K562 (cell line): ENCODE results near the gene ZYG11A.

ENCODE experiments used
- CBFB ChIP-seq: sonication (generic); formaldehyde crosslinking; IDR thresholded peaks from 2 replicates; pipeline ENCODE4 v1.4.0; 2020; ENCODE audit warnings: mild to moderate bottlenecking, missing genetic modification reagents
- CBX5 ChIP-seq: IDR thresholded peaks from 2 replicates; pipeline ENCODE4 v1.6.1; 2014; ENCODE audit warnings: low read depth, borderline replicate concordance
- CTCF ChIP-seq, 3 experiments: IDR thresholded peaks in 2 of 3; conservative IDR thresholded peaks in 1 of 3; 2 replicates each; pipeline ENCODE4 v1.5.1; 2011 to 2012; ENCODE audit warnings: low read length in 3 of 3, mild to moderate bottlenecking in 3 of 3, control low read depth in 2 of 3, improper control_type of control experiment in 1 of 3, inconsistent platforms in 1 of 3, low read depth in 1 of 3, mixed read lengths in 1 of 3, moderate library complexity in 1 of 3; ENCODE audit not compliant: insufficient read depth in 2 of 3
- EP300 ChIP-seq: IDR thresholded peaks from 2 replicates; pipeline ENCODE4 v1.6.1; 2012; ENCODE audit warnings: low read length, improper control_type of control experiment
- KAT7 ChIP-seq: sonication (generic); formaldehyde crosslinking; IDR thresholded peaks from 2 replicates; pipeline ENCODE4 v1.8.0; 2022; ENCODE audit warnings: missing genetic modification reagents, mild to moderate bottlenecking, borderline replicate concordance
- MITF ChIP-seq: IDR thresholded peaks from 2 replicates; pipeline ENCODE4 v1.6.1; 2014; ENCODE audit warnings: antibody characterized with exemption
- NCOA4 ChIP-seq: fragments of 450-650 bp; IDR thresholded peaks from 2 replicates; pipeline ENCODE4 v1.6.1; 2018; ENCODE audit warnings: mild to moderate bottlenecking; ENCODE audit not compliant: partially characterized antibody
- NFE2L1 ChIP-seq: fragments of 450-650 bp; IDR thresholded peaks from 2 replicates; pipeline ENCODE4 v1.6.1; 2016; ENCODE audit warnings: missing genetic modification characterization, low read depth, mild to moderate bottlenecking, missing compliant biosample characterization, moderate library complexity, borderline replicate concordance
- NR4A1 ChIP-seq, 2 experiments: fragments of 250-450 bp in 1 of 2; fragments of 450-650 bp in 1 of 2; sonication (Bioruptor Pico) in 1 of 2; IDR thresholded peaks; 2 replicates each; pipeline versions ENCODE4 v1.4.0 to v1.6.1; 2016 to 2020; ENCODE audit warnings: mild to moderate bottlenecking in 2 of 2, missing compliant biosample characterization in 1 of 2, missing genetic modification characterization in 1 of 2, moderate library complexity in 1 of 2
- RFX7 ChIP-seq: fragments of 250-450 bp; sonication (Bioruptor Pico); IDR thresholded peaks from 2 replicates; pipeline ENCODE4 v1.5.1; 2021; ENCODE audit warnings: mild to moderate bottlenecking
- SMARCA4 ChIP-seq: fragments of 450-650 bp; IDR thresholded peaks from 2 replicates; pipeline ENCODE4 v1.6.1; 2016
- ZNF407 ChIP-seq: fragments of 450-650 bp; IDR thresholded peaks from 2 replicates; pipeline ENCODE4 v1.6.1; 2016; ENCODE audit warnings: low read depth

GRCh38 chr1:52798331-52798730 is 44.2 kb upstream of the ZYG11A start:
- TF ChIP-seq EP300 (no peak), NFE2L1 (tag) (no peak), CBX5 (no peak), MITF (no peak), CTCF (IDR thresholded peaks at IDR 0.05 in 2 of 3, conservative IDR thresholded peaks at IDR 0.05 in 1 of 3; ENCODE audit: insufficient read depth in 2 of 3, low read depth in 1 of 3, low read length in 3 of 3) (no peak), RFX7 (CRISPR knock-in tag) (no peak), KAT7 (CRISPR knock-in tag) (no peak), NR4A1 (CRISPR knock-in tag; IDR thresholded peaks at IDR 0.05) (no peak), NR4A1 (tag; IDR thresholded peaks at IDR 0.05) (no peak), ZNF407 (no peak), CBFB (CRISPR knock-in tag) (no peak), SMARCA4 (no peak), NCOA4 (no peak)
